Breast epithelium (tissue), 4 donors: ENCODE results near the gene ZNF23. TPM values are rescaled to one million over a fixed set of nuclear protein-coding genes. Genes with fewer than 3 reads are reported as not detected.

Experiments
- DNase-seq, 2 donors: peaks; one replicate each; pipeline ENCODE4 v3.0.0-alpha.2; 2019; ENCODE audit warnings: low spot score in 2 of 2
- H3K27ac ChIP-seq, 2 donors: fragments of 200-600 bp; sonication (generic) in 1 of 2; one replicate each; pipeline ENCODE4 v1.5.1; 2016 to 2019; ENCODE audit warnings: mild to moderate bottlenecking in 1 of 2
- H3K27me3 ChIP-seq, 2 donors: fragments of 200-600 bp; sonication (generic) in 1 of 2; one replicate each; pipeline versions ENCODE4 v1.5.1 to v1.6.0; 2017 to 2019; ENCODE audit warnings: control low read depth in 1 of 2, mild to moderate bottlenecking in 1 of 2
- H3K36me3 ChIP-seq: fragments of 200-600 bp; one replicate; pipeline ENCODE4 v1.5.1; 2019
- H3K4me1 ChIP-seq, 2 donors: fragments of 200-600 bp; sonication (generic); one replicate each; pipeline ENCODE4 v1.5.1; 2016 to 2019; ENCODE audit warnings: control low read depth in 1 of 2
- H3K4me3 ChIP-seq, 3 donors: fragments of 200-600 bp; sonication (generic); 1 replicate in 2 of 3; 2 replicates in 1 of 3; pipeline ENCODE4 v1.5.1; 2016 to 2019; ENCODE audit warnings: mild to moderate bottlenecking in 3 of 3, moderate library complexity in 2 of 3
- H3K9me3 ChIP-seq, 2 donors: fragments of 200-600 bp; sonication (generic) in 1 of 2; one replicate each; pipeline ENCODE4 v1.5.1; 2016 to 2019; ENCODE audit warnings: control low read depth in 1 of 2
- CTCF ChIP-seq, 3 donors: fragments of 450-650 bp; IDR thresholded peaks; one replicate each; pipeline ENCODE4 v1.5.1; 2016 to 2017; ENCODE audit warnings: antibody characterized with exemption in 3 of 3, mild to moderate bottlenecking in 3 of 3, moderate library complexity in 3 of 3
- POLR2A ChIP-seq: fragments of 450-650 bp; IDR thresholded peaks from one replicate; pipeline ENCODE4 v1.6.1; 2016; ENCODE audit warnings: antibody characterized with exemption, mild to moderate bottlenecking, moderate library complexity
- POLR2AphosphoS5 ChIP-seq, 3 donors: sonication (generic); formaldehyde crosslinking; IDR thresholded peaks; one replicate each; pipeline ENCODE4 v1.6.1; 2017; ENCODE audit warnings: antibody characterized with exemption in 3 of 3
- intact Hi-C: fragments of 100-400 bp; cut with DNase I; formaldehyde crosslinking; loops from one replicate; pipeline ENCODE4 v1.15.1; 2023; ENCODE audit warnings: low total_unique reads
- total RNA-seq, 3 donors: library from RNA; depleted of rRNA; stranded (reverse); fragments of >200 nt; gene quantifications; one replicate each; pipeline ENCODE4 v1.1.0, GENCODE V29; 2016

Gene ZNF23
- total RNA-seq, 3 donors from 2014 or later: 9.8 to 16.8 (median 11.8) TPM

- Histone ChIP-seq H3K9me3 (peaks cover 0 to 8% of the 10 kb centered on the region in 2 donors), H3K36me3 (no peaks in the 10 kb centered on the region), H3K27ac (no peak overlapping the region), H3K4me3 (peak overlapping the region in 2 of 3 donors; percentile 21 to 53), H3K27me3 (peaks cover 0 to 44% of the 10 kb centered on the region in 2 donors), H3K4me1 (no peaks in the 10 kb centered on the region)
- intact Hi-C loops: no loop called here
- TF ChIP-seq CTCF (IDR thresholded peaks at IDR 0.05) (no peak), POLR2A (no peak), POLR2AphosphoS5 (IDR thresholded peaks at IDR 0.05) (no peak)
- DNase-seq: no peak
These were observed 35.8 kb downstream of the ZNF23 start for GRCh38 chr16:71426069-71426879.

- intact Hi-C loops: no loop called here
- H3K4me3 ChIP-seq: peak overlapping the region in 2 of 3 donors; percentile 21 to 53
- H3K27ac ChIP-seq: no peak overlapping the region
- no peaks in the 10 kb centered on the region for H3K36me3 ChIP-seq
- no peaks in the 10 kb centered on the region for H3K4me1 ChIP-seq
- TF ChIP-seq POLR2A (no peak), CTCF (IDR thresholded peaks at IDR 0.05) (no peak), POLR2AphosphoS5 (IDR thresholded peaks at IDR 0.05) (no peak)
- peaks cover 0 to 8% of the 10 kb centered on the region in 2 donors for H3K9me3 ChIP-seq
- peaks cover 0 to 44% of the 10 kb centered on the region in 2 donors for H3K27me3 ChIP-seq
- DNase-seq: no peak
These were observed 36.3 kb downstream of the ZNF23 start for GRCh38 chr16:71425746-71426068.

- Histone ChIP-seq H3K4me3 (no peak overlapping the region), H3K9me3 (peaks cover 0 to 8% of the 10 kb centered on the region in 2 donors), H3K27ac (no peak overlapping the region), H3K4me1 (no peaks in the 10 kb centered on the region), H3K36me3 (no peaks in the 10 kb centered on the region), H3K27me3 (peaks cover 0 to 37% of the 10 kb centered on the region in 2 donors)
- no peak for TF ChIP-seq CTCF (IDR thresholded peaks at IDR 0.05)
- TF ChIP-seq POLR2A: no peak
- TF ChIP-seq POLR2AphosphoS5 (IDR thresholded peaks at IDR 0.05): no peak
- DNase-seq: no peak
- intact Hi-C loops: no loop called here
These were observed 37.4 kb downstream of the ZNF23 start for GRCh38 chr16:71424626-71425025.

- H3K27ac ChIP-seq: no peak overlapping the region
- H3K4me1 ChIP-seq: no peaks in the 10 kb centered on the region
- no peak overlapping the region for H3K4me3 ChIP-seq
- peaks cover 0 to 6% of the 10 kb centered on the region in 2 donors for H3K9me3 ChIP-seq
- TF ChIP-seq POLR2A: no peak
- no peak for TF ChIP-seq CTCF (IDR thresholded peaks at IDR 0.05)
- no peak for TF ChIP-seq POLR2AphosphoS5 (IDR thresholded peaks at IDR 0.05)
- H3K36me3 ChIP-seq: no peaks in the 10 kb centered on the region
- no peak for DNase-seq
- peaks cover 0 to 37% of the 10 kb centered on the region in 2 donors for H3K27me3 ChIP-seq
- intact Hi-C loops: no loop called here
These were observed 38.2 kb downstream of the ZNF23 start for GRCh38 chr16:71423865-71424264.

GRCh38 chr16:71423016-71423415 is 39.0 kb downstream of the ZNF23 start:
- no peak for DNase-seq
- Histone ChIP-seq H3K4me1 (no peaks in the 10 kb centered on the region), H3K4me3 (no peak overlapping the region), H3K27me3 (peaks cover 0 to 38% of the 10 kb centered on the region in 2 donors), H3K36me3 (no peaks in the 10 kb centered on the region), H3K9me3 (no peaks in the 10 kb centered on the region), H3K27ac (no peak overlapping the region)
- TF ChIP-seq CTCF (IDR thresholded peaks at IDR 0.05): no peak
- intact Hi-C loops: no loop called here
